GM19193 (cell line): ENCODE data around the gene CACNB4.

Experiments used
- POLR2A ChIP-seq: IDR thresholded peaks from 4 replicates; pipeline ENCODE4 v1.6.1; 2011; ENCODE audit not compliant: insufficient read depth, insufficient read length; ENCODE audit errors: extremely low read depth

Gene CACNB4

DNA sequence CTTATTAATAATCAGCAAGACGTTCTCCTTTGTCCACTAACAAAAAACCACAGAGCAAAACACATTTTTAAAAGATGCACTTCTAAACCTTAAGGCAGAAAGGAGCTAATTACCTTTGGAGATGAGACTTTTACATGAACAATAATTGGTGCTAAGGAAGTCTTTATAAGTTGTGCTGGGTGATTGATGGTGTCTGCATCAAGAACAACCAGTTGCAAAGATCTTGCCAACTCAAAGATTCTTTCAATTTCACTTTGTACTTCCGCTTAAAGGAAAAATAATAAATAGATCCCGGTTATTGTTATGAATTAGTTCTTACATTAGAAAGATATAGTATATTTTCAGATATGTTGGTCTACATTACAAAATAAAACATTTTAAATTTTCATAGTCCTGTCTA is 243.7 kb downstream of the CACNB4 start:
- no peak for TF ChIP-seq POLR2A

DNA sequence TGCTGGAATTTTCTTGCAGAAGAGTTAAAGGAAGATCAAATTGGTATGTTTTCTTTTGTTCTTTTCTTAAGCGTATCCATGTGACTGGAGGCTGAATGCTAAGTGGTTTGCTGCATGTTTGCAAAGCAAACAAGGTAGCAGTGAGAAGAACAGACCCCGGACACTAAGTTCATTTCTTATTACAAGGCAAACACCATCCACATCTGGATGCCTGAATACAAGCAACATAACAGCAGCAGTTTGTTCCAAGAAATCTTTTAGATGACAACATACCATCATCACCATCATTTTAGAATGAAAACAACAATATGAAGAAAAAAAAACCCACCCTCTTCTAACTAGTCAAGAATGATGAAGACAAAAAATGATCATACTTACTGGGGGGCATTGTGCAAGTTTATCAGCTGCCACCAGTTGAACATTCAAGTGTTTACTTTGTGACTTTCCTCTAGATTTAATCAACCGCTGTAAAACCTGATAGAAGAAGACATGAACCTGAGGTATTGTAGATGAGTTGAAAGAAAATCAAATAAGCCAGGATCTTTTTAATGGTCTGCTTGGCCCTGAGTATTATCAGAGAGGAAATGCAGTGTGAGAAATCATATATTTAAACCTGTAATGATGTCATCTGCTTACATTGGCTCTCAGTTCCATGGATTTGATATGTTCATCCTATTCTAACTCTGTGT is 245.6 kb downstream of the CACNB4 start:
- TF ChIP-seq POLR2A = no peak

DNA sequence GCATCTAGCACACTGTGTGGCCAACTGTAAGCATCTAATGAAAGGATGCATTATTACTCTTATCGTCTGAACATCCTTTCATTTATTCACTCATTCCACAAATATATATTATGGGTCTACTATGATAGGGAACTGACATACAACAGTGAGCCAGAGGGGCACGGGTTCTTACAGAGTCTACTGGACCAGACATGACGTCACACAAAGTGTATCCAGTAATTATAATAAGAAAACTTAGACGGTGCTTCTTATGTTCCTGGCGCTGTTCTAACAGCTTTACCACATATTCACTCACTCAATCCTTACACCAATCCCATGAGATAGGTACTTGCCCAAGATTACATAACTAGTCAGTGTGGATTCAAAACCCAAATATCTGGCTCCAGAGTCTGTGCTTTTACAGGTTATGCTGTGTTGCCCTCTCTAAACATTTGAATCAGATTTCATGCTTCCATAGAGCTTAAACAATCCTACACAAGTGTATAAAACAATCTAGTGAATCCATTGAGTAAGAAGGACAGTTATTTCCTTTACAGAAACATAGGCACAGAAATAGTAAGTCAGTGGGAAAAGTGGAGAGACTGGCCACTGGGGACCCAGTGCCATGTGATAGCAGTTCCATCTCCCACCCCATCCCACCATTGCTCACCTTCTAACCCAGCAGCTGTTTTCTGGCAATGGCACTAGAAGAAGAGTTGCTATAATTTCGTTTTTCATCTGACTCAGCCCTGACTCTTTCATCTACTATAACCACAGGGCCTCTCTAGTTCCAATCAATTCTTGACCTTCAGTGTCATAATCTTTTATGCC is 246.4 kb downstream of the CACNB4 start:
- TF ChIP-seq POLR2A = no peak

DNA sequence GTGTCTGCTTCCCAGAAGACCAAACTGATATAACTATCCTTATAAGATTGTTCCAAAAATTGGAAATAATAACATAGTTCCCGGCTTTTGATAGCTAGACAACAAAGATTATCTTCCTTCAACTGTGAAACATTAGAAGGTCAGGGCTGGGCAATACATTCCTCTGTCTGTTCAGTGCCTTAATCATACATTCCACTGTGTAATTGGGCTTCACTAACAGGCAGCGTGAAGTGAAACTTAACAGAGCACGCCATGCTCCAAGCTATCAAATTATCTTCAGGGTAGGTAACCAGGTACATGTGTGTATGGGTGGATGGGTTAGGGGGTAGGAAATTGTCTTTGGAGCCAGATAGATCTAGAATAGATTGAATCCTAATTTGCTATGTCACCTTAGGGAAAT is 247.1 kb downstream of the CACNB4 start:
- TF ChIP-seq POLR2A = no peak

DNA sequence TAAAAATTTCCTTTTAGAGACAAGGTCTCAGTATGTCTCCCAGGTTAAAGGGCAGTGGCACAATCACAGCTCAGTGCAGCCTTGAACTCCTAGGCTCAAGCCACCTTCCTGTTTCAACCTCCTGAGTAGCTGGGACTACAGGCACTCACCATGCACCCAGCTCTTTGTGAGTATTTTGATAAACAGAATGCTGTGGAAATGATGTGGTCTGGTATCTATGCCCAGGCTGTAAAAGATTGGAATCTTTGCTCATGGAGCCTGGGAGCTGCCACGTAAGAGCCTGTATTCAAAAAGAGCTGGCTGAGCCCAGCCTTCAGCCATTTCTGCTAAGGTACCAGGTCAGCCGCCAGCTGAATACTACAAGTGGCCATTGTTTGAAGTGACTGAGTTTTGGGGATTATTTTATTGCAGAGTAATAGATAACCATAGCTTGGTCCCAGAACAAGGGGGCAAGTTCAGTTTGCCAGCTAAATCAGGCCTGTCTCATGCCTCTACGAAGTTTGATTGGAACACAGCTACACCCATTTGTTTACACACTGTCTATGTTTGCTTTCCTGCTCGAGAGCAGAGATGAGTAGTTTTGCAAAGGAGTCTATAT is 249.3 kb downstream of the CACNB4 start:
- no peak for TF ChIP-seq POLR2A

DNA sequence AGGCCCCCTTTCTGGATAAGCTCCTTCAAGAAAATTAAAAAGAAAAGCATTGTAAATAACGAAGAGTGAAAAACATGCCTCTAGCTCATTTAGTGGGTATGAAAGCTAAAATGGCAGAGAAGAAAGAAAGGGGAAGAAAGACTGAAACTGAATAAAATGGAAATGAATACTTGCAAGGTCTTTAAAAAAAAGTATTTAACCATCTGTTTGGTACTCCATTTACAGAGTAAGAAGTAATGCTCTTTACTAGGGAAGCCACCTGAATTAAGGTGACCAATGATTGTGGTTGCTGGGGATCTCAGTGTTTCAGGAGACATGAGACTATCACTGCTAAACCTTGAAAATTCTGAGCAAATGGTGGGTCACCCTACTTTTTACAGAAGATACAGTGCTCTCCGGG is 253.0 kb downstream of the CACNB4 start:
- TF ChIP-seq POLR2A = no peak

DNA sequence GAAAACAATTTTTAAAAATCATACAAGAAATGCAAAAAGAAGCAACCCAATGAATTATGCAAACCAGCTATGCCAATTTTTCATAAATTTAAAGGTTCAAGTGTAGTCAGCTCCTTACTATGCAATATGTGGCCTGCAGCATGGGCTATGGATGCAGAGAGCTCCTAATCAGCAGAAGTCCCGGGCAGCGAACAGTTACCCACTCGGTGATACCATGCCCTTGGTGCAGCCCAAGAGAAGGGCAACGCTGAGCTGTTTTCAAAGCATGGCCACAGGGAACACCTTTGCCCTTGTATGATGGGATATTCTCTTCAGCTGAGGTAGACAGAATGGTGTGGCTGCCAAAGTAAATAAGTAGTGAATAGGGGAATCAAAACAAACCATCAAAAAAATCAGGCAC is 253.4 kb downstream of the CACNB4 start:
- no peak for TF ChIP-seq POLR2A

DNA sequence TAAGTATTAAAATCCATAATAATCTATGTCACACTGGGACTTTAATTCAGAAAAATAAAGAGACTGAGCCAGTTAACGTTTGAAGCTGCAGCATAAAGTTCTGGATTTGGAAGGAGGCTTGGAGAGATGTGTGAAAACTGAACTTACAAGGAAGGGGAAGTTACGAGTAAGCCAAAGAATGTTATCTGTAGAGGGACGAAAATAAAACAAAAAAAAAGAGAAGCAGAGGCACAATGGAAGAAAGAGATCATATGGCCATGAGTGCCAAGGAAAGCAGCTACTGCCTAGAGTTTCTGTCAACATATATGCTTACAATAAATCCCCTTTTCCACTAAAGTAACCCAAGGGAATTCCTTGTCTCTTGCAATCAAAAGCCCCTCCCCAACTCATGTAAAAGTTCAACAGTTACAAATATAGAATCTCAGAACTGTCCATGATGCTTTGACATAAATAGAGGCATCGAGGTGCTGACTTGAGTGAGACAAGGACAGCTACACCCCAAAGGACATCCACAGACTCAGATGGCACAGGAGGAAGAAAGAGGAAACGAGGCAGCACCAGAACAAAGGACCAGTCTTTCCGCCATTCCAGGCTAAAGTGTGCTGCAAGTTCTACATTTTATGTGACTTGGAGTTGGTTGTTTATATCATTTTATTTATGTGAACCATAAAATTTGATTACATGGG is 254.5 kb downstream of the CACNB4 start:
- no peak for TF ChIP-seq POLR2A

DNA sequence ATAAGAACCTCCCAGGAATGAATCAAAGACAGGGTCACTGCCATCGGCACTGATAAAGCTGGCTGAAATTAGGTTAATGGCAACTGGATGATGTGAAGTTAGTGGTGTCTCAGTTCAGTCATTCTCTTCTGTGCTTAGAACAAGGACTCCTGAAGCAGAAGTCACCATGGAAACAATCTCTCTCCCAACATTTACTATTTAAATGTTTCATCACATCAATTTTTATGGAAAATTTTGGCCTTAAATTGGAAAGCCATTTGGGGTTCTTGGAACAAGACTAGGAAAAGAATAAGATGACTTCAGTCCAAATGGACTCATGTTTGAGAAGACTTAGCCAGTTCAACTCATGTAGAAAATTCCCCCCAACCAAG is 255.2 kb downstream of the CACNB4 start:
- TF ChIP-seq POLR2A = no peak

DNA sequence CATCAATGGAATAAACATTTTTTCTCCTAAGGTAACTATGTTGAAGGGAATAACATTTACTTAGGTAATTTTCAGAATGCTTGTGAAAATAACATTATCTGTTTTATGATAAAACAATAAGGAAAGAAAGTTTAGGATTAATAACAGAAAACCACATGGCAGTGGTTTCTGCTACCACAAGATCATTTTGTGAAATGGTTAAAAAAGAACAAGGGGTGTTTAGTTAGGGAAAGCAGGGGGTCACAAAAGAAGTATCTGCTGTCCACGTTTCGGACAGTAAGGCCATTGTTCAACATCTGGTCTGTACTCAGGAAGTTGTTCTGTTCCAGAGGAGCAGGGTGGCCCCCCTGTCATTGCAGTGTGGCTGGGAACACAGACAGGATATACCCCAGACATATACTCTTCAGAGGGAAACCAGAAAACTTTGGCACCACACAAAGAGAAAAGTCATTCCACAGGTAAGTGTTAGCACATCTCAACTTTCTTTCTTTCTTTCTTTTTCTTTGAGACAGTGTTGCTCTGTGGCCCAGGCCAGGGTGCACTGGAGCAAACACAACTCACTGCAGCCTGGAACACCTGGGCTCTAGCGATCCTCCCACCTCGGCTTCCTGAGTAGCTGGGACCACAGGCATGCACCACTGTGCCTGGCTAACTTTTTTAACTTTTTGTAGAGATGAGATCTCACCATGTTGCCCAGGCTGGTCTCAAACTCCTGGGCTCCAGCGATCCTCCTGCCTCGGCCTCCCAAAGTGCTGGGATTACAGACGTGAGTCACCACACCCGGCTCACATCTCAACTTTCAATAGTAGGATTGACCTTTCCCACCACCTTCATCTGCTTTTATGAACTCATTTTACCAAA is 255.8 kb downstream of the CACNB4 start:
- no peak for TF ChIP-seq POLR2A

DNA sequence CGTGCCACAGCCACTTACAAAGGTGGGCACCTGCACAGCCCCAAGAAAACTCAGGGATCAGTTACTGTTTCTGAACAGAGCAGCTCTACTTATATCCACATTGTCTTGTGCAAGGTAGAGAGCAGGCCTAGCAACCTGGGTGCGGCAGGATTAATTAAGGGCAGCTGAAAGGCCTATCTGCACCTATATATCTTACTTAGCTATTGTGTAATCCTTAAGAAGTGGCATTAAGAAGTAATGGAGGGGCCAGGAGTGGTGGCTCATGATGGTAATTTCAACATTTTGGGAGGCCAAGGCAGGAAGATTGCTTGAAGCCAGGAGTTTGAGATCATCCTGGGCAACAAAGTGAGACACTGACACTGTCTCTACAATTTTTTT is 257.8 kb downstream of the CACNB4 start:
- no peak for TF ChIP-seq POLR2A

DNA sequence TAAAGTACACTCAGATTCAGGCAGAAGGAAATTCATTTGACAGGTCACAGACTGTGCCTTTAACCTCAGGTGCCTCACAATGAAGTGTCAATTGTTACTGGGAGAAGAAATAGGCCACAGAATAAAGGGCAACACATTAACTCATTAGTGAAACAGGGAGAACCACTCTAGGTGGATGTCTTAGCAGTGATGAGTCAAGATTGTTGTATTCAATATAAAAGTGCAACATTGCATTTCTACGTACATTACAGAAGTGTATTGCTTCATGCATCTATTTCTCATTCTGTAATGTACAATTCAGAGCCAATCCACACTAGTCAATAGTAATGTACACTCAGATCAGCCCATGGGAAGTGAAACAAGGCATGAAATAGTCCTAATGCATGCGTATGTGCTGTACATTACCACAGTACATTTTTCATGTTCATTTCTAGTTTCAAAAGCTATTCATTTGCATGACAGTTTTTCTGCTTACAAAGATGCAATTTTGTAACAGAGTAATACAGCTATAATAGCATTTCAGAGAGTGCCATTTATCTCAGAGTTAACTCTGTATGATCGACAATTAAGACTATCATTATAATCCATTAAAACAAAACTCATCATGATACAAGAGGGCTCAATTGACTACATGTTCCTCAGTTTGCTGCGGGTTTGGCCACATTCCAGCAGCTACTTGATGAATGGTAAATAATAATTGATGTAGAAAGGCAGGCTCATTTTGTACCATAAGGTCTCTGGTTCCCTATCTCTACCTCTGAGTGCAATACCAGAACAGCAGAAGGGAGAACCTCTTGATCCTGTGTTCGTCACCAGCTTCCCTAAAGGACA is 258.4 kb downstream of the CACNB4 start:
- TF ChIP-seq POLR2A = no peak

DNA sequence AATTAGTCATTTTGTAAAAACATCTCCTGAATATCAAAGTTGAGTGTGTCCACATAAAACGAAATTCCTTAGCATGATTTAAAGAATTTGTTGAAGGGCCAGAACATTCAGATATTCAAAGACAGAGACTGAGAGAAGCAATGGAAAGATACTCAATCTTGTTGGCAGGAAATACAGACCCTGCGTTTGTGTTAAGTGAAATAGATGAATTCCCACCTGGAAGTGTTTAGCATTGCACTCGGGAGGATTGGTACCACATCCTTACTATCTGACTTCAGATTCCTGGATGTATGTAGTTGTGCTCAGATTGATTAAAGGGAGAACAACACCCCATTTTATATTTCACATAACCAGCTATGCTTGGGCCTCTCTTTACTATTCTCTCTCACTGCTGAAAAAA is 260.9 kb downstream of the CACNB4 start:
- TF ChIP-seq POLR2A = no peak

DNA sequence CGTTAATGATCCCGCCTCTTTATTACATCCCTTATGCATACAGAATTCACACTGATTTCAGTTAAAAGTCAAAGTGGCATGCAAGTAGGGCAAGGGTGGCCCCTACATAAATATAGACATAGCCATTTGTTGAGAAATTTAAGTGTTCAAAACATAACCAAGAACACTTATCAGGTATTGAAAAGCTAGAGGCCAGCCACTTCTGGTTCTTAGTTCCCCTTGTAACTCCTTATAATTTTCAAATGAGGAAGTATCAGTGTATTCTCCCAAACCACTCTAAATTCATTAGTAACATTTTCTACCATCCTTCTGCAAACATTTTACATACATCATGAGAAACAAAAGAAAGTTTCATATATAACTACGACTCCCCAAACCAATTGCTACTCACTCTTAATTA is 264.9 kb downstream of the CACNB4 start:
- TF ChIP-seq POLR2A = no peak
